CD4-positive, alpha-beta T cell treated with Interleukin-15 for 1 hour (primary cell): Measurements from ENCODE around the gene GALNT14.

Experiments
- DNase-seq: peaks from one replicate; pipeline ENCODE4 v3.0.0-alpha.2; 2020

GALNT14 gene

DNA sequence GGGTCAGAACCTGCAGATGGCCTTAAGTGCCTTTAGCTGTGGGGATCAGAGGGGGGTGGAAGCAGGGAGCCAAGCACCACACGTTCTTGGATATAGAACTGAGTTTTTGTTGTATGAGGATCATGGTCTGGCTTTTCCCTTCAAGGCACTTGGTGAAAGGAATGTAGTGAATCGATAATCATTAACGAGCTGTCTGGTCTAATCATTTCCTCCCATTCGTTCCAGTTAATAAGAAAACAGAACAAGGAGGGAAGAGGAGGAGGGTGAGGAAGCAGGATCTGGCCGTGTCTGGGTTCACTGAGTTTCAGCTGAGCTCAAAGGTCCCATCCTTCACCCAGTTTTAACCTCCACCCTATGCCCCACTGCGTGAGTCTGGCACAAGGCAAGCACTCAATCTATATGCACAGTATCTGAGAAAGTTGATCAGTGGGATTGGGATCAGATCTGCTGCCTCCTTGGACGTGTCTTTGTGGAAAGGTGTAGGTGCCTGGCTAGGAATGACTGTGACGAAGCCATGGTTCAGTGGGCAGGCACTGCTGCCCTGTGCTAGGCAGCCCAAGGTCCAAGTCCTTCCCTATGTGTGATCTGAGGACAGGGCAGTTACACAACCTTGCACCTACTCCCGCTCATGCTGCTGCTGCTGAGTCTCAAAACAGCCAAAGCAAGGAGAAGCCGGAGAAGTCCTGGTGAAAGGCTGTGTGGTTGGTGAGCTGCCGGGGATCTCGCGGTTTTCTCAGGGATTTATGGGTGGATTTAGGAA, 54.8 kb downstream of the GALNT14 start:
- DNase-seq, result no peak

DNA sequence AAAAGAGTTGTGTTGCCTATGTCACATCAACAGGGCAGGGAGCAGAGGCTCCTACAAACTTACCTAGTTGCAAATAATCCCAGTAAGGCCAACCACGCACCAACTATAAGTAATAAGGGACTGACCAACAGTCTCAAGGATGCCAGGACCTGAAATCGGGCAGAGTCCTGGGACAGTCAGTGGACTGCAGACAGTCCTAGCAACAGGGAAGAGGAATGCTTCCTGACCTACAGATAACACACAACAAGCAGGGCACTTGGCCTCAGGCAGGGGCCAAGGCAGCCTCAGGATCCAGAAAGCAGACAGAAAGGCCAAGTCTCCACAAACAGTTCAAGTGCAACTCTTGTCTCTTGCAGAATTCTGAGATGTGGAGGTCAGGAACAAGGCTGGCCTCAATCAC, 56.2 kb downstream of the GALNT14 start:
- no peak for DNase-seq

DNA sequence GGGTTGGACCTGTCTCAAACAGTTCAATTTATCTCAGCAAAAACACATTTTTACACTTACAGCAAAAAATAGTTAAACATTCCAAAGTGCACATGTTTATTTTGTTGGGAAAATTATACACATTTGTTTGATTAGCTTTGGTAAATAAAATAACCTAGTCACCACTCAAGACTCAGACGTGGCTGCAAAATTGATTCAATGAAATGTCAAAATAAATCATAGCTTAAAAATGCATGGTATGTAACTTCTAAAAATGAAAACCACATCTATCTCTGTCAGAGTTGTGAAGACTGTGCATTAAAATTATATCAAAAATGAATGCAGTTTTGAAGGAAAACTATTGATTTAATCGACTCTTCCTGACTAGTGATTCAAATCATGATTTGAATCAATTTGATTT, 56.7 kb downstream of the GALNT14 start:
- no peak for DNase-seq

DNA sequence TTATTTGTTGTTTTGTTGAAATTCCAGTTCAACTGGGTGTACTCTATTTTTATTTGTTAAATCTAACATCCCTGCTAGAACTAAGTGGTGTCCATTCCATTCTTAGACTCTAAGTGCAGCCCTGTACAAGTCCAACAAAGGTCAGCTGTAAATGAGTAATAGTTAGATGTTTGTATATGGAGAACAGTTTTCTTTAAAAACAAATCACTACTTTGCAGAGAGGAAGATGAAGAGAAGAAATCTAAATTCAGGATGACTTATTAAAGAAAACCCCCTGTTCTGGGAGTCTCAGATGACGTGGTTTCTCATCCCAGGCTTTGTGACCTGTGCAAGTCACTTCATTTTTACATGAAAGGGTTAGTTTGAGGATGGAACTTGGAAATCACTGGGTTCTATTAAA, 57.9 kb downstream of the GALNT14 start:
- DNase-seq, result no peak

DNA sequence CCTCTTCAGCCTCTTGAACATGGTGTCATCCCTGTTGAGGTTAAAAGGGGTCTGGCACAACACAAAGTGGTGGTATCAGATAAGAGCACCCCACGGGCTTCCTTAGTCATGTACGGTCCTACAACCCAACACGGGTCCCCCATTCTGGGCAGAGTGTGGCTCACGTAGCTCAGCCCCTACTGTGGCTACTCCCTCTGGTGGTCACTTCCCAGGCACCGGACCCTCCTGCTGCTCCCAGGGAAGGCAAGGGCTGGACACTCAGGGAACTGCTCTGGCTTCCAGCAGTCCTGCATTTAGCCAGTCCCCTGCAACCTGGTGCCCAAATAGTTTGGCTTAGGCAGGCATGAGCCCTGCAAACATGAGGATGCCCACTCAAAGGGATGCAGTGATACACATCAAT, 58.6 kb downstream of the GALNT14 start:
- DNase-seq, result no peak

DNA sequence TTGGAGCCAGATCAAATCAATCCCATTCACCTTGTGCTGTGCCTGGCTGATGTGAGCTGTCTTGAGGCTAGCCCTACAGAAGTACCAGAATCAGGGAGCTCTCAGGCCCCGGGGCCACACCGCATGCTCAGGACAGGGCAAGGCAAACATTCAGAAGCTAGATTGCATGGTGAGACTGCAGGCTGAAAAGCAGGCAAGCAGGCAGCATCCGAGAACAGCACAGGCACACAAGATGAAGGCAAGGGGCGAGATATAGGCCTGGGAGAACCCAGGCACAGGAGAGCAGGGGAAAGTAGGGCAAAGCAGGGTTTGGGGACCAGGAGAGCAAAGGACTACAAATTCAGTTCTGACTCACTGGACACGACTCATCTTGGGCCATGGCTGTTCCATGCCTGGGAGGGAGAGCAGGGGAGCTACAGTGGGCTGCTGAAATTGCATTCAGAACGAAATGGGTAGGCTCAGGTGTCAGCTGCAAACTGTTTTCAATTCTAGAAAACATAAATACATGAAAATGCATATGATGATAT, 59.6 kb downstream of the GALNT14 start:
- DNase-seq, result no peak

DNA sequence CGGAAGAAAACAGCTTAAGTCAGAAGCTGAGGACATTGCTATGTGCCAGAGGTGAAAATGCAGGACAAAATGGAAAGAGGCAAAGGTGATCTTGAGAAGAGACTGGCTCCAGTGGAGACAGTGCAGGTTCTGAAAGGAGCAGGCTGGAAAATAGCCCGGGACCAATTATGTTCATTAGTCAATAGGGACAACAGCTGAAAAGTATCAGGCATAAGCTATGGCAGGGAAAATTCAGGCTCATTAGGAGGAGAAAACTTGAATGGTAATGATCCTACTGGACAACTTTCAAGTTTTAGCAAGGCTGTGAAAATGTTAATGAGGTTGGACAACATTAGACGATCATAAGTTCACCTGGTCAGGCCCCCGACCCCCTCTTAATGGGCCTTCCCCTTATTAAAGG, 60.2 kb downstream of the GALNT14 start:
- no peak for DNase-seq

DNA sequence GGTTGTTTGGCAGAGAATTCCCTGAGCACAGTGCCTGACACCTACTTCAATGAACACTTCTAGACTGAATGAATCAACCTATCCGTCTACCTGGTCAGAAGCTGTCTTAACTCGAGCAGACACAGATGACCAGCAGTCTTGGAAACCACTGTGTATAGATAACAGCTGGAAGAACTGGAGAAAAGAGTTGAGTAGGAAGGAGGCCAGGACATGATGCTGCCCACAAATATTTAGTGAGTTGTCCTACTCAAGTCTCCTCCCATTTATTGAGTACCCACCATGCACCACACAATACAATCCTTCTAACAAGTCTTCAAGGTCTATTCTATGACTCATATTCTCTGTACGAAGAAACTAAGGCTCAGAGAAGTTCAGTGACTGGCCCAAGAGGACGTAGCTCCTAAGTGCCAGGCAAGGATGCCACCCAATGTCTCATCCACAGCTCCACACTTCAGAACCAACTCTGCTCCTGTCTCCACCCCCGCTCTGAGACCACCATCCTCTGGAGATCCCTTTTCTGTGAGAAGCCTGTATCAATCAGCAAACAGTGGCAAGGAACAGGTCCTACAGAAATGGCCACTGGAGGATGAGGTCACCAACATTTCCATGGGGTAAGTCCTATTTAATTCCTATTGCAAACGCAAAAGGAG, 62.2 kb downstream of the GALNT14 start:
- no peak for DNase-seq

DNA sequence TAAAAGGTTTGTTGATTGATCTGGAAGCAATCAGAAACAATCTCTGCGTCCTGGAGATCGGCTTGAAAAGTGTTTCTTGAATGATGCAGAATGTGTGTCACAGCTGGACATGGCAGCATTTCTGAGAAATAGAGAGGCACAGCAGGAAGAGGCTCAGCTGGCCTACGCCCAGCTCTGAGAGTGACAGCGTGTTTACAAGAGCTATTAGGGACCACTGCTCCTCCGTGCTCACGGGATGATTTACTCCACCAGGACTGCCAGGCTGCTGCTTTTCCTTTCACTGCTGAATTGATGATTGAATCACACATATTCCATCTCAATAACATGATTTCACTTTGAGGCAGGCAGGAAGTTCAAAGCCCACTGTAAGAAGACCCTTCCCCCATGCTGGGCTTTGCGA, 62.8 kb downstream of the GALNT14 start:
- DNase-seq, result no peak

DNA sequence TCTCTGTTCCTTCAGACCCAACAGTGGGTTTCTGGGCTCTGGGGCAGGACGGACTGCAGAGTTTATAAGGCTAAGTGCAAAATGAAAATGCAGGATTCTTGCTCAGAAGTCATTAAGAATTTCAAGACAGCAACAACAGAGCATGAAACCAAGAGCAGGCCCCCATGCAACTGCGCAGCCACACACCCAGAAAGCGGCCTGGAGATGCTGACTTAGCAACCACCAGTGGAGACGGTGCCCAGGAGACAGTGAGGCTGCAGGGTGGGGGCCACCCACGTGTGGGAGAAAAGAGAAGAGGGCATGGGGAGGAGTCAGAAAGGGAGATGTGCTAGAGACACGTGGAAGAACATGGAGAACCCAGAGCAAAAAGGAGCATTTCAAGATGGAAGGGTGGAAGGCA, 66.5 kb downstream of the GALNT14 start:
- DNase-seq, result no peak

DNA sequence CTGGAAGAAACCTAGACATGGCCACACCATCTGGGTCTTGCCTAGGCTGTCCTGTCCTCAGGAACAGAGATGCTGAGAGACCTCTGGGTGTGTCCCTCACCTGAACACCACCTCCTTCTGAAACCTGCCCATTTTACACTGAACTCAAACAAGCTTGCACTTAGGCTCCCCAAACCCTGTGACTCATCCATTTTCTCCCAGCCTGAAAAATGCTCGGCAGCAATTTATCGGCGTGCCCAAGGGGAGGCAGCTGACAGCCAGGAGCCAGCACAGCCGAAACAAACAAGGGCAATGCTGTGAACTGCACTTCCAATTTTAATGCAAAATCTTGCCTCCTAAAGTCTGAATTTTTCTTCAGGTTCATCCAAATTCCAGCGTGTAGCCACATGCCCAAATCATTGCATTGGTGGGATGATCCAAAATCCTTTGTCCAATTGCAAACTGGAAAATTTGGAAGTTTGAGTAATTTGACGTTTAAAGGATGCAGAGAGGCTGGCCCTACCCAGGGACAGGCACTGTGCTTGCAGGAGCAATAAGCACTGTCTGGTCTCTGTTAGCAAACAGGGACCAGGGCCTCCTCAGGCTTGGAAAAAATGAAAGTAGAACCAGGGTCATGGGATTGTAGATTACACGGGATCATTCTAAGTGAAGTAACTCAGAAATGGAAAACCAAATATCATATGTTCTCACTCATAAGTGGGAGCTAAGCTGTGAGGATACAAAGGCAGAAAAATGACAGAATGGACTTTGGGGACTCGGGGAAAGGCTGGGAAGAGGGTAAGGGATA, 67.7 kb downstream of the GALNT14 start:
- DNase-seq, result no peak

DNA sequence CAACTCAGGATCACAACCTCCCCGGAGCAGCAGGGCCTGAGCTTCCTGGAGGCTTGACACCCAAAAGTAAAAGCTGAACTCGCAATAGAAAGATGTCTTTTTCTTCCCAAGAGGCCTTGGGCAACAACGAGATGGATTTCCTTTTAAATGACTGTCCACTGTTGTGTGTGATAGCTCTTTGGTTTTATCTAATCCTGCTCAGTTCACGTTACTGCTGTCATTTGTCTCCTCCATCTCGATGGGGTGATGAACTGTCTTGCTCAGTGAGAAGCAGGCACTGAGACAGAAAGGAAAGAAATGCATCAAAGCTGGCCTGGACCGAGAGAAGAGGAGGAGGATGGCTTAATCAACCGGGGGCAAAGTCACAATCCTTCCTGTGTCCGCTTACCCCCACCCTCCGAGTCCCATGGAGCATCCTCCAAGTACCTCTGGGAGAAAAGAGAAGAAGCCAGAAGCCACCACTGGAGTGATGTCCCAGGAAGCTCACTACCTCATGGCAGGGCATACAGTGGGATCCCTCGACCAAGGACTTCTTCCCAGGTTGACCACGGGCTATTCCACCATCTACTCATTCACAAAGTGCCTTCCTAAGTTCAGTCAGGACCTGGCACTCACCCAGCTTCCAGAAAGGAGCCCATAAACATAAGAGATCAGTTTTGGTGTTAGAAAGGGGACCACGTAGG, 68.5 kb downstream of the GALNT14 start:
- no peak for DNase-seq

DNA sequence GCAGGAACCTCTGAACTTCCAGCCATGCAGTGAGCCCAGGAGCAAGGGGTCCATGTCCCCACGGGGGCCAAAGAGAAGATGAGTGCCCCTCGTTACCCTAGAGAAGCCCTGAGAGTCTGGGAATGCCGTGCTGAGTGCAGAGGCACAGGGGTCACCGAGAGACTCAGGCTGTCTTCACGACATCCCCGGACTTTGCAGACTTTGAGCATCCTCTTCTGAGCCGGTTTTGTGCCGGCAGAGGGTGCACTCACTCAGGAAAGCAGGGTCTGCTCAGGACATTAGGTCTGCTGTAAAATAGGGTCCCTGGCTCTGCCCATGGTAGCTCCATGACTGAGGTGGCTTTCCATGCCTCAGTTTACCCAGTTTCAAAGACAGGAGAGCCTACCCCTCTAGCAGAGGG, 71.0 kb downstream of the GALNT14 start:
- DNase-seq, result no peak

DNA sequence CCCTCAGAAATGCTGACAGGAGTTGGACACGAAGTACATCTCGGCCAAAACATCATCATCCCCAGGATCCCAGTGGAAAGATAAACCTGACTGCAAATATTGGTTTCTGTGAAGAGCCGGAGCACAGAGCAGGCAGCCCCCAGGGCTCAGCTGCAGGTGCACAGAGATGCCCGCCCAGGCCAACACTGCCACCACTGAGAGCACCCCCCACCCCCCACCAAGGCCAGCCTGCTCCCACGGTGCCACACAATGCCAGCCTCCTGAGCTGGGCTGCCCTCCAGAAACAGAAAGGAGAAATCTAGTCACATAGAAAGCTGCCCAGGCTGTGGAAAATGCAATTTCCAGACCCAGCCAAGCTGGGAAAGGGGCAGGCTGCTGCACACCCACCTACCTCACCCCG, 71.7 kb downstream of the GALNT14 start:
- no peak for DNase-seq

DNA sequence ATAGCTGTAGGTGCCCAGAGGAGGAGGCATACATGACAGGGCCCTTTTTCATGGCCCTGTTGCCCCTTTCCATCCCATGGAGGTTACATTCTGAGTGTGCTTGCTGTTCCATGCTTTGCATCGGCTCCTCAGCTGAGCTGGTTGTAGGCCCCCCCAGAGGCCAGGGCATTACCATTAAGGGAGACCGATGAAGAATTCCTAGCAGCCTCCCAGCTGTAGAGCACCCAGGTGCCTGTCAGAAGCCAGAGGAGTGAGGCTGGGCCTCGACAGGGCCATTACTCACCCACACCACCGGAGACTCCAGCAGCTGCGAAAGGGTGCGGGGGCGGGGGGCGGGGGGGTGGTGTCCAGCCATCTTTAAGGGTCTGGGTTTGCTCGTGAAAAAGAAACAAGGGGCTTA, 72.2 kb downstream of the GALNT14 start:
- no peak for DNase-seq

DNA sequence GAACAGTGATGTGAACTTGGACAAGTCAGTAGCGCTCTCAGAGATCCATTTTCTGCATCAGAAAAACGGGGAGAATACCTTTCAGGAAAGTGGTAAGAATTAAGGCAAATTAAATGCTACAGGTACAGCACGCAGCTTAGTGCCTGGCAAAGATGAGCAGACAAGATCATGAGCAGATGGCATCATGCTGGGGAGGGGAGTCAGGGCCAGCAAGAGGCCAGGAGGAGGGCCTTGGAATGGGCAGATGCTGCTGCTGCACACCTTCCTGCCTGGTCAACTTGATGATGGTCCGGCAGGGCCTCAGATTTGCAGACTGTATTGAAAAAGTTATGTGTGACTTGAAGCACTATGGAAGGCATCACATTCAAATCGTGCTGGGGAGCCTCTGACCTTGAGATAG, 72.9 kb downstream of the GALNT14 start:
- DNase-seq, result no peak

DNA sequence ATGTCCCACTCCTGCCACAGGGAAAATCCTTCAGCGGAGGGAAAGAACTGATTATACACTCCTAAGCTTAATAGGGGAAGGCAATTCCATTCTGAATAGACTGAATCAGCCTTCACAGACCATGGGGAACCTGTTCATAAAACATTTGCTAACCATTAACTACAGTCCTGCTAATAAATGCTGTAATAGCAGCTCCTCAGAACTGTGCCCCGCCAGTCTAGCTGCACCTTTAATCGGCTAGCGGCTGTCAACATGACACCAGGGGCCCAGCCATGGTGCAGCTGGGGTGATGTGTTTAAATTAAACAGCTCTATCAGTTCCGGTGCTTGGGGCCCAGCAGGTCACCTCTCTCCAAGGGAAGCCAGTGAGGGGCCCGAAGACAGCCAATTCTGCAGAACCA, 77.8 kb downstream of the GALNT14 start:
- DNase-seq, result no peak

DNA sequence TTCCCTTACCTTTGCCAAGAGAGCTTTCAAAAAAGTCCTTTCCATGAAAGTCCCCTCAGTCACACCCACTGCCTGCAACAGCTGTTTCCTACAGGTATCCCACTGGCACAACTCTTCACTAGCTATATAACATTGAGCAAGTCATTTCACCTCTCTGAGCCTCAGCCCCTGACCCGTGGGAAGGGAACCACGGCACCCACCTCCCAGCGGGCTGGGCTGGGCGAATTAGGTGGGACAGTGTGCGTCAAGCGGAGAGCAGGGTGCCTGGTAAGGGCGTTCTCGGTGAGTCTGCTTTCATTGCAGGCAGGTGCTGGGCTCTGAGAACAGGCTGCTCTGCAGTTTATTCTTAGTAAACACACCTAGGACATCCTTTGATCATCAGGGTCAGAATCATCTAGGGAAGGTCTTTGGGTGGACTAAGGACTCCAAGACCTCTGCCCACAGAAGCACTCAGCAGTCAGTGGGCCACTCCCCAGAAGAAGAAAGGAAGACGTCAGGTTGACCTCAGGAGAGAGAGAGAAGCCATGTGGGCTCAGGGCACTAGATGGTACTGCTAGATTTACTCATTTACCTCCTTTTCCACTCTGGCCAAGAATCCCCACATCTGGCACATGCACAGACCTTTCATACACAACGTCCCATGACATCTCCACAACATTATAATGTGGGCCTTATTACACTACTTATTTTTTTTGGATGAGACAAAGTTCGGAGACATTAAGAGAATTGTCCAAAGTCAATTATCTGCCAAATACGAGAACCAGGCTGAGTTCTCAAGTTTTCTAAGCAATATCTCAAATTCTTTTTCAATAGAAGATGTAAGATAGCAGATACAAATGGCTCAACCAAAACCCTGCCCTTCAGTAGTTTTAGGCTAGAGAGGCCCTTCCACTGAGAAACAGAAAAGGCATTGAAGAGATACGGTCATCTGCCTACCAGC, 79.9 kb downstream of the GALNT14 start:
- no peak for DNase-seq

DNA sequence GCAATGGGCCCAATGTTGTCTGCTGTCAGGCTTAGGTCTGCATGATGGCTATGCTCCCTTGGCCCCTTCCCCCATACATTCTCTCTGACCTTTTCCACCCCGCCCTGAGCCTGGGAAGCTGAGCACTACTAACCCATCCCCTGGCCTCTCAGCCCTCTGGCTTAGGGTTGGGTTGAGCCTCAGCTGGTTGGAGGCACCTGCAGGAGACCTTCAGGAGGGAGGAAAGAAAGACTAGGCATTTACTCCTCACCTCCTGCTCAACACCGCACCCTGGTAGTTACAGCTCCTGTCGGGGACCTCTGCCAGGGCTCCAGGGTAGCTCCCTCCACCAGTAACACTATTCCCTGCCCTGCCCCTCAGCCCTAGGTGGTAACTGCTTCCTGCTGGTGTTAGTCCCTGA, 80.5 kb downstream of the GALNT14 start:
- DNase-seq, result no peak

DNA sequence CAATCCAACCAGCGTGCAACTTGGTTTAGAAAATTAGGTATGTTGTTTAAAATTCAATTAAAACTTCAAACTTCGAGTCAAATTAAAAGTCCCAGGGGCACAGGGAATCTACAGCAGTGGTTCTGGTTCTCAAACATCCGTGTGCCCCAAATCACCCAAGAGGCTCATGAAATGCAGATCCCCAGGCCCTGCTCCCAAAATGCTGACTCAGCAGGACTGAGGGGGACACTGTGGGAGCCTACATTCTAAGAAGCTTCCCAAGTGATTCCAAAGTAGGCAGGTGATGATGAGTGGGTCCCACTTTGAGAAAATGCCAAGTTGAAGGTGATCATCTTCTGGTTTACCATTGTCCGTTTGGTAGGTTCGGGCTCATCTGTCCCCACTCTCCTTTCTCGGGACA, 82.3 kb downstream of the GALNT14 start:
- DNase-seq, result no peak

DNA sequence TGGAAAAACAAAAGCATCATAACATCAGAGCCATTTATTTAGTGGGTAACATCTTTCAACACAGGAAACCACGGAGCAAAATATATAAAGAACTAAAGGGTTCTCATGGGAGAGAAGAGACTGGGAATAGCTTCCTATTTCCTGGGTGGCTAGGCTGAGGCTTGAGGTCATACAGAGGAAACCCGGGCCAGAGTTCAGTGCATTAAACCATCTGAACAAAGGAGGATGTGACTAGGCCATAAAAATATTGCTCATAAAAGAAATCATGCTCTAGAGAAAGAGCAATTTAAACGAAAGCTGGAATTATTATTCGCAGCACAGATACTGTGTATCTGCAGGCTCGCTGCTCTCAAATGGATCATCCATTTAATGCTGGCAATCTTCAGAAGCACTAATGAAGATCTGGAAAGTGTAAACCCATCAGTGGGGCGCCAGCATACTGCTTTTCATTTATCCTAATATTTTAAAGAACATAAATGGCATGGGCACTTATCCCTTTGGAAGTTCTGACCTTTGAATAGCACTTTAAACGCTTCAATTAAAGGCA, 83.3 kb downstream of the GALNT14 start:
- no peak for DNase-seq
